Ovary (tissue), 9 donors: ENCODE results near the gene CHRM3. TPM values are rescaled to one million over a fixed set of nuclear protein-coding genes. Genes with fewer than 3 reads are reported as not detected.

Experiments used
- DNase-seq, 5 donors: peaks; one replicate each; pipeline ENCODE4 v3.0.0-alpha.2; 2019 to 2020
- H3K27ac ChIP-seq, 2 donors: fragments of 200-600 bp; one replicate each; pipeline versions ENCODE4 v1.5.1 to v1.8.0; 2019 to 2022
- H3K27me3 ChIP-seq: fragments of 200-600 bp; one replicate; pipeline ENCODE4 v1.8.0; 2022
- H3K36me3 ChIP-seq: fragments of 200-600 bp; sonication (generic); one replicate; pipeline ENCODE4 v1.5.1; 2019
- H3K4me1 ChIP-seq: one replicate; pipeline ENCODE4 v1.8.1; 2013; ENCODE audit warnings: mild to moderate bottlenecking, moderate library complexity; ENCODE audit not compliant: insufficient read depth
- H3K4me3 ChIP-seq: fragments of 200-600 bp; sonication (generic); one replicate; pipeline ENCODE4 v1.5.1; 2017
- H3K9me3 ChIP-seq, 2 donors: fragments of 200-600 bp in 1 of 2; sonication (generic) in 1 of 2; one replicate each; pipeline versions ENCODE4 v1.5.1 to v1.8.1; 2013 to 2019; ENCODE audit warnings: mild to moderate bottlenecking in 1 of 2, moderate library complexity in 1 of 2
- EP300 ChIP-seq: sonication (generic); formaldehyde crosslinking; IDR thresholded peaks from one replicate; pipeline ENCODE4 v1.6.1; 2017; ENCODE audit warnings: antibody characterized with exemption
- POLR2A ChIP-seq: fragments of 450-650 bp; IDR thresholded peaks from one replicate; pipeline ENCODE4 v1.6.1; 2017; ENCODE audit warnings: antibody characterized with exemption, mild to moderate bottlenecking, moderate library complexity
- WGBS, 3 donors: extraction: QIAGEN DNeasy Blood & Tissue Kit in 1 of 3; methylation state at CpG; one replicate each; pipeline versions ENCODE4 v1.1.5 to v1.1.7; 2013 to 2017; 5-methylcytosine and 5-hydroxymethylcytosine counted together
- intact Hi-C, 4 donors: fragments of 100-400 bp; cut with DNase I; formaldehyde crosslinking; loops; one replicate each; pipeline versions ENCODE4 v1.11.0 to v1.15.1; 2022 to 2023
- polyA plus RNA-seq, 2 donors: library from polyadenylated mRNA; stranded (reverse); fragments of 200-250 nt in 1 of 2; fragments of 350-450 nt in 1 of 2; fragmentation: Illumina TruSeq in 1 of 2; extraction: RNeasy Lipid Tissue Mini Kit (QIAGEN cat#74804) in 1 of 2; gene quantifications; one replicate each; pipeline ENCODE4 v1.2.3, GENCODE V29; 2013 to 2014
- total RNA-seq, 7 donors: library from RNA; depleted of rRNA in 2 of 7; stranded (reverse); fragments of >200 nt in 2 of 7; fragmentation: NEBNext Ultra II Directional in 3 of 7; extraction: Animal tissue kit (Norgen Biotek cat#: 25700) in 3 of 7; gene quantifications; one replicate each; pipeline versions ENCODE4 v1.1.0 to v1.2.4, GENCODE V29; 2016 to 2023
- TF ChIP-seq, protein P1 (sequence below), 3 donors: fragments of 450-650 bp in 2 of 3; fragments of 200-600 bp in 1 of 3; IDR thresholded peaks; one replicate each; pipeline versions ENCODE4 v1.5.1 to v1.8.0; 2016 to 2022; ENCODE audit warnings: antibody characterized with exemption in 3 of 3, mild to moderate bottlenecking in 1 of 3
- donor health status: DM: no; HTN: no; CAD: no; lungs with moderate emphysema.
- donor health status: DM: no; HTN: no; CAD: no.
- donor health status: Bipolar disorder and iron deficiency.
- donor health status: DM: yes; HTN: yes; CAD: no.
- donor health status: DM: no; HTN: no; CAD: no.
- donor health status: DM: yes; HTN: yes; CAD: no.

CHRM3 gene
- total and polyA plus RNA-seq, 9 donors, result 1.2 to 39.9 (median 10.1) TPM

DNA sequence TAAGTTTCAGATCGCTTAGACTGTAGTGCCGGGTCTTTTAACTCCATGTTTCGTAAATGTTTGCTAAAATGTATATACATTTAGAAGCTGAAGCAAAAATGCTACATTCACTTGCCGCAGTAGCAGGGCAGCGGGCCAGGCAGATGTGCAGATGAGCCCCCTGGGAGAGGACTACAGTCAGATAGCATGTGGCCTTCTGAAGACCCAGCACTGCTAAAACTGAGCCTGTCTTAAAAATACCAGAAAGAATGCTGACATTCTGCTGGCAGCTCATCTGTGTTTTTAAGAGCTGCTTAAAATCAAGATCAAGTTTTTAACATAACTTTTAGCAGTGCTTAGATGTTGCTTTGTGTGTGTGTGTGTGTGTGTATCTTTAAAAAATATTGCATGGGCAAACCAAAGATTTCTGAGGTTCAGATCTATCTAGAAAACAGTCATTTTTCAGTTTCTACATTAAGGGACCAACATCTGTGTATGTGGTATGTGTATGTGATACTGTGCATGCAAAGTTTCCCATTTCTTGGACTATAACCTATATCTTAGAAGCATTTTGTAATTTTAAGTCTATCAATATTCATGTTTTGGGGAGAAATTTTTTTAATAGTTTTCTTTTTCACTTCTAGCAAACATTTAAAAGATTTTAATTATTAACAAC is 31.7 kb downstream of the CHRM3 start:
- no peak for DNase-seq
- no peaks in the 10 kb centered on the region for H3K4me1 ChIP-seq
- no peaks in the 10 kb centered on the region for H3K9me3 ChIP-seq
- no peak overlapping the region for H3K27ac ChIP-seq
- no peaks in the 10 kb centered on the region for H3K27me3 ChIP-seq
- TF ChIP-seq, protein P1, sequence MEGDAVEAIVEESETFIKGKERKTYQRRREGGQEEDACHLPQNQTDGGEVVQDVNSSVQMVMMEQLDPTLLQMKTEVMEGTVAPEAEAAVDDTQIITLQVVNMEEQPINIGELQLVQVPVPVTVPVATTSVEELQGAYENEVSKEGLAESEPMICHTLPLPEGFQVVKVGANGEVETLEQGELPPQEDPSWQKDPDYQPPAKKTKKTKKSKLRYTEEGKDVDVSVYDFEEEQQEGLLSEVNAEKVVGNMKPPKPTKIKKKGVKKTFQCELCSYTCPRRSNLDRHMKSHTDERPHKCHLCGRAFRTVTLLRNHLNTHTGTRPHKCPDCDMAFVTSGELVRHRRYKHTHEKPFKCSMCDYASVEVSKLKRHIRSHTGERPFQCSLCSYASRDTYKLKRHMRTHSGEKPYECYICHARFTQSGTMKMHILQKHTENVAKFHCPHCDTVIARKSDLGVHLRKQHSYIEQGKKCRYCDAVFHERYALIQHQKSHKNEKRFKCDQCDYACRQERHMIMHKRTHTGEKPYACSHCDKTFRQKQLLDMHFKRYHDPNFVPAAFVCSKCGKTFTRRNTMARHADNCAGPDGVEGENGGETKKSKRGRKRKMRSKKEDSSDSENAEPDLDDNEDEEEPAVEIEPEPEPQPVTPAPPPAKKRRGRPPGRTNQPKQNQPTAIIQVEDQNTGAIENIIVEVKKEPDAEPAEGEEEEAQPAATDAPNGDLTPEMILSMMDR (IDR thresholded peaks at IDR 0.05), result no peak
- TF ChIP-seq EP300 (no peak), POLR2A (no peak)
- no peaks in the 10 kb centered on the region for H3K36me3 ChIP-seq
- intact Hi-C loops, result no loop called here
- no peak overlapping the region for H3K4me3 ChIP-seq
- 63 to 84% (median 78%) methylated on average over 5 of the region's 5 CpGs for WGBS, 3 donors

DNA sequence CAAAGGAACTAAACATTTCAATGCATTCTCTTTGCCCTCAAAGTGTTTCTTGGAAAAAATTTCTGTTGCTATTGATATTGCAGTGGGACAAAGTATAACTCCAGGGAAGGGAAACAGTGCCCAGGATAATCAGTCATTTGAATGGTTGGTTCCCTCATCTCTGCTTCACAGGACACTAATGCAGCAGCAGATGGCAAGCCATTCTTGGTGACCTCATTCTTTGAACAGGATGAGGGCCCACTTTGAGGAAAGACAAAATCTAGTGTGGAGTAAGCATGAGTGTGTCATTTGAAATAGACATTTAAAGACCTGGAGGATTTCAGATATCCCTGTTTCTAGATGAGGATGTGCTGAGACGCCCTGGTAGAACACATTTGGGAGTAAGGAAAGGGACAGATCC is 32.3 kb downstream of the CHRM3 start:
- no peak overlapping the region for H3K4me3 ChIP-seq
- WGBS, 3 donors, result 96 to 97% (median 97%) methylated on average over 1 of the region's 1 CpG
- H3K27me3 ChIP-seq, result no peaks in the 10 kb centered on the region
- TF ChIP-seq, protein P1 (IDR thresholded peaks at IDR 0.05), result no peak
- TF ChIP-seq POLR2A (no peak), EP300 (no peak)
- H3K27ac ChIP-seq, result no peak overlapping the region
- intact Hi-C loops, result no loop called here
- H3K4me1 ChIP-seq, result no peaks in the 10 kb centered on the region
- no peaks in the 10 kb centered on the region for H3K36me3 ChIP-seq
- H3K9me3 ChIP-seq, result no peaks in the 10 kb centered on the region
- DNase-seq, result no peak

DNA sequence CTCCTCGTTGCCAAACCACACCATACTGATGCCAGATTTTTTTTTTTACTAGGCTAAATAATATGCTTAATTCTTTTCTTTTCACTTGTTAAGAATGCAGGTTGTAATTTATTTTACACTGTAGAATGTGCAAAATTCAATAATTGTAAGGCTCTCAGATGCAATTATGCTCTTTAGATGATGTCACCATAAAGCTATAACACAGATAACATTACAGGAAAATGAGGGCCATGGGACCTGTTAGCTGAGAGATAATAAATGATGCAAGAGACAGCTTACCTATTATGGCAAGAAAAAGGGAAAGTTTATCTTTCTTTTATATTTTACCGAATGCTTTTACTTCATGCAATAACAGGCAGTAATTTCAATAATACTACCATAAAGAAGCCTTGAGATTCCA is 35.4 kb downstream of the CHRM3 start:
- TF ChIP-seq EP300 (no peak), POLR2A (no peak)
- TF ChIP-seq, protein P1 (IDR thresholded peaks at IDR 0.05), result no peak
- no peak overlapping the region for H3K4me3 ChIP-seq
- no peak for DNase-seq
- H3K27ac ChIP-seq, result no peak overlapping the region
- H3K9me3 ChIP-seq, result no peaks in the 10 kb centered on the region
- no peaks in the 10 kb centered on the region for H3K4me1 ChIP-seq
- intact Hi-C loops, result no loop called here
- no peaks in the 10 kb centered on the region for H3K36me3 ChIP-seq
- no peaks in the 10 kb centered on the region for H3K27me3 ChIP-seq
- WGBS, 3 donors, result 16 to 18% (median 18%) methylated on average over 2 of the region's 2 CpGs

DNA sequence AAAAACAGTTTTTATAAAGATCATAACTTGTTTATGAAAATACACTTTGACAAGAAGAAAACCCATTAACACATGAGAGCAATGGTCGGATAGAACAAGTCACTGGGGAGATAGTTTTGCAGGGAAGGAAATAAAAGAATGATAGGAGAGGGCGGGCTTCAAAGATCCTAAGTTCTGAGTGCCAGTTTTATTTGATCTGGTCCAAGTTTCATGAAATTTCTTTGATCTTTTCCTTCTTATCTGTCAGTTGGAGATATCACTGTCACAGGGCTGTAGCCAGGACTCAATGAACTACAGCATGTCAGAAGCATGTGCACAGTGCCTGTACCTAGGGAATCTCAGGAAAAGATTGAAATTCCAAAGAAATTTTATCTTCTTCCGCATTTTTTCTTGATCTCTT is 36.5 kb downstream of the CHRM3 start:
- WGBS, 3 donors, result 88 to 94% (median 89%) methylated on average over 3 of the region's 3 CpGs
- DNase-seq, result no peak
- H3K27me3 ChIP-seq, result no peaks in the 10 kb centered on the region
- no peaks in the 10 kb centered on the region for H3K9me3 ChIP-seq
- H3K27ac ChIP-seq, result no peak overlapping the region
- TF ChIP-seq, protein P1 (IDR thresholded peaks at IDR 0.05), result no peak
- TF ChIP-seq EP300 (no peak), POLR2A (no peak)
- no peaks in the 10 kb centered on the region for H3K36me3 ChIP-seq
- intact Hi-C loops, result no loop called here
- no peaks in the 10 kb centered on the region for H3K4me1 ChIP-seq
- no peak overlapping the region for H3K4me3 ChIP-seq
